ENCODE data around the gene MOGAT2.

MOGAT2 gene

GRCh38 chr11:75781831-75782230 lies 64.2 kb downstream of the MOGAT2 start:
- no peak for DNase-seq
